H9 (cell line): Measurements from ENCODE around the gene TNNT2. TPM values are rescaled to one million over a fixed set of nuclear protein-coding genes. Genes with fewer than 3 reads are reported as not detected.

Experiments
- DNase-seq: peaks from one replicate; pipeline ENCODE4 v3.0.0-alpha.2; 2017
- H2AFZ ChIP-seq: one replicate; pipeline ENCODE4 v1.6.1; 2013; ENCODE audit warnings: mild to moderate bottlenecking, low read length, control low read depth, moderate library complexity
- H2AK5ac ChIP-seq: 2 replicates; pipeline ENCODE4 v1.6.1; 2013; ENCODE audit warnings: low read length, control low read depth, mixed read lengths; ENCODE audit not compliant: insufficient read length
- H2BK120ac ChIP-seq: one replicate; pipeline ENCODE4 v1.6.1; 2013; ENCODE audit warnings: low read depth, mild to moderate bottlenecking, low read length, control low read depth, inconsistent platforms; ENCODE audit not compliant: poor library complexity, severe bottlenecking
- H2BK12ac ChIP-seq: 2 replicates; pipeline ENCODE4 v1.6.1; 2013; ENCODE audit warnings: low read length, control low read depth, mixed read lengths, low read depth; ENCODE audit not compliant: insufficient read length
- H2BK15ac ChIP-seq: 2 replicates; pipeline ENCODE4 v1.6.1; 2013; ENCODE audit warnings: low read depth, low read length, control low read depth
- H2BK20ac ChIP-seq: one replicate; pipeline ENCODE4 v1.6.1; 2013; ENCODE audit warnings: low read depth, mild to moderate bottlenecking, low read length, control low read depth, inconsistent platforms; ENCODE audit not compliant: poor library complexity, severe bottlenecking
- H2BK5ac ChIP-seq: 2 replicates; pipeline ENCODE4 v1.6.1; 2013; ENCODE audit warnings: low read length, control low read depth, mixed read lengths; ENCODE audit not compliant: insufficient read length
- H3K14ac ChIP-seq: 2 replicates; pipeline ENCODE4 v1.6.1; 2013; ENCODE audit warnings: low read length, control low read depth; ENCODE audit not compliant: insufficient read depth
- H3K18ac ChIP-seq: 2 replicates; pipeline ENCODE4 v1.6.1; 2013; ENCODE audit warnings: low read depth, mild to moderate bottlenecking, mixed read lengths, low read length, control low read depth; ENCODE audit not compliant: insufficient read length
- H3K23ac ChIP-seq: 2 replicates; pipeline ENCODE4 v1.6.1; 2013; ENCODE audit warnings: low read length, control low read depth, mixed read lengths, low read depth; ENCODE audit not compliant: insufficient read length
- H3K23me2 ChIP-seq: 2 replicates; pipeline ENCODE4 v1.6.1; 2013; ENCODE audit warnings: low read depth, mild to moderate bottlenecking, mixed read lengths, low read length, control low read depth; ENCODE audit not compliant: insufficient read length, poor library complexity, severe bottlenecking
- H3K27ac ChIP-seq: 2 replicates; pipeline ENCODE4 v1.5.1; 2013; ENCODE audit warnings: low read length, control low read depth, mixed read lengths, low read depth; ENCODE audit not compliant: insufficient read length
- H3K27me3 ChIP-seq: 2 replicates; pipeline ENCODE4 v1.6.1; 2013; ENCODE audit warnings: low read length, control low read depth, inconsistent platforms; ENCODE audit not compliant: insufficient read depth
- H3K4ac ChIP-seq: 2 replicates; pipeline ENCODE4 v1.6.1; 2013; ENCODE audit warnings: low read depth, mild to moderate bottlenecking, control low read depth, inconsistent platforms, low read length, moderate library complexity
- H3K4me1 ChIP-seq: 2 replicates; pipeline ENCODE4 v1.6.1; 2013; ENCODE audit warnings: low read length, control low read depth, inconsistent platforms; ENCODE audit not compliant: insufficient read depth
- H3K4me2 ChIP-seq: 2 replicates; pipeline ENCODE4 v1.6.1; 2013; ENCODE audit warnings: low read length, control low read depth, mixed read lengths; ENCODE audit not compliant: insufficient read length, insufficient read depth
- H3K56ac ChIP-seq: 2 replicates; pipeline ENCODE4 v1.6.1; 2013; ENCODE audit warnings: low read depth, mild to moderate bottlenecking, mixed read lengths, low read length, control low read depth; ENCODE audit not compliant: insufficient read length
- H3K79me1 ChIP-seq: 2 replicates; pipeline ENCODE4 v1.6.1; 2013; ENCODE audit warnings: low read depth, mild to moderate bottlenecking, moderate library complexity, low read length, control low read depth, inconsistent platforms; ENCODE audit not compliant: insufficient read depth, poor library complexity, severe bottlenecking
- H3K79me2 ChIP-seq: 2 replicates; pipeline ENCODE4 v1.6.1; 2013; ENCODE audit warnings: low read length, control low read depth, inconsistent platforms; ENCODE audit not compliant: insufficient read depth
- H3K9ac ChIP-seq: 2 replicates; pipeline ENCODE4 v1.6.1; 2013; ENCODE audit warnings: low read length, control low read depth, mixed read lengths; ENCODE audit not compliant: insufficient read length; ENCODE audit errors: extremely low read depth
- H3K9me3 ChIP-seq: one replicate; pipeline ENCODE4 v1.6.1; 2013; ENCODE audit warnings: low read depth, low read length, inconsistent platforms; ENCODE audit not compliant: control insufficient read depth
- H3T11ph ChIP-seq: one replicate; pipeline ENCODE4 v1.6.1; 2013; ENCODE audit warnings: mild to moderate bottlenecking, low read length, control low read depth, inconsistent platforms
- H4K20me1 ChIP-seq: one replicate; pipeline ENCODE4 v1.6.1; 2013; ENCODE audit not compliant: control insufficient read depth, insufficient read length, insufficient read depth
- H4K5ac ChIP-seq: 2 replicates; pipeline ENCODE4 v1.6.1; 2013; ENCODE audit warnings: low read depth, mild to moderate bottlenecking, mixed read lengths, low read length, control low read depth; ENCODE audit not compliant: insufficient read length
- H4K8ac ChIP-seq: replicated peaks from 2 replicates; pipeline ENCODE4 v1.6.1; 2013; ENCODE audit warnings: low read length, control low read depth, mixed read lengths, low read depth; ENCODE audit not compliant: insufficient read length
- H4K91ac ChIP-seq: 2 replicates; pipeline ENCODE4 v1.6.1; 2013; ENCODE audit warnings: low read depth, mild to moderate bottlenecking, moderate library complexity, mixed read lengths, low read length, control low read depth; ENCODE audit not compliant: insufficient read length
- H3K27ac Mint-ChIP-seq, 3 experiments: 2 replicates in 2 of 3; 3 replicates in 1 of 3; pipeline ENCODE4 v1.8.0; 2020 to 2021; ENCODE audit warnings: mixed read lengths in 3 of 3, mild to moderate bottlenecking in 1 of 3, moderate library complexity in 1 of 3
- H3K27me3 Mint-ChIP-seq: 2 replicates; pipeline ENCODE4 v1.8.0; 2021; ENCODE audit warnings: low read depth, mild to moderate bottlenecking, moderate library complexity, mixed read lengths
- H3K36me3 Mint-ChIP-seq, 3 experiments: 2 replicates in 2 of 3; 3 replicates in 1 of 3; pipeline ENCODE4 v1.8.0; 2020 to 2021; ENCODE audit warnings: low read depth in 3 of 3, mixed read lengths in 3 of 3; ENCODE audit not compliant: insufficient read depth in 1 of 3
- H3K4me1 Mint-ChIP-seq, 2 experiments: 2 replicates each; pipeline ENCODE4 v1.8.0; 2020; ENCODE audit warnings: mixed read lengths in 2 of 2
- H3K4me3 Mint-ChIP-seq, 2 experiments: 2 replicates in 1 of 2; 3 replicates in 1 of 2; pipeline ENCODE4 v1.8.0; 2020 to 2021; ENCODE audit warnings: mild to moderate bottlenecking in 2 of 2, mixed read lengths in 2 of 2, moderate library complexity in 1 of 2
- H3K9me3 Mint-ChIP-seq, 2 experiments: 2 replicates in 1 of 2; 3 replicates in 1 of 2; pipeline ENCODE4 v1.8.0; 2020; ENCODE audit warnings: mild to moderate bottlenecking in 2 of 2, mixed read lengths in 2 of 2, moderate library complexity in 1 of 2
- WGBS: extraction: QIAGEN DNeasy Blood & Tissue Kit; methylation state at CpG from one replicate; pipeline ENCODE4 v1.1.7; 2013; ENCODE audit warnings: missing lambda C conversion rate, low lambda C conversion rate, mixed read lengths; ENCODE audit not compliant: insufficient read length; ENCODE audit errors: extremely low coverage; 5-methylcytosine and 5-hydroxymethylcytosine counted together
- total RNA-seq: library from RNA; stranded (reverse); gene quantifications from 2 replicates; pipeline ENCODE4 v1.2.1, GENCODE V29; 2021
- TF ChIP-seq, protein P1 (sequence below): fragments of 200-600 bp; sonication (generic); conservative IDR thresholded peaks from 3 replicates; pipeline ENCODE4 v1.8.0; 2021; ENCODE audit warnings: antibody characterized with exemption, mild to moderate bottlenecking

The TNNT2 gene
- total RNA-seq, 1 experiment from 2014 or later = 8.6 TPM

DNA sequence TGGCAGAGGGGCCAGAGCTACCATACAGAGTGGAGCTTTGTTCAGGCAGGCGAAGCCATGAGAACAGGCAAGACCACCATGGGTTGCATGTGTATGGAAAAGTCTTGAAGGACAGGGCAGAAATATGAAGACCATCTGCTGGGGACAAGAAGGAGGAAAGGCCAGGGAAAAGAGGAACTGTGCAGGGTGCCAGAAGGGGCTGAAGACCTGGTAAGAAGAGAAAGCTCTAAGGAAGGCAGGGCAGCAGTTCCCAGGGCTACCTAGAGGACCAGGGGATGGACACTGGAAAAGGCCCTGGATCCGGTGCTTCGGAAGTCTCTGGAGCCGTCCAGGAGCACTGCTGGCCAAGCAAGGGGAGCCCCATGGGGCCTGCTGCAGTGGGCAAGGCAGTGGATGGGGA lies 50.8 kb downstream of the TNNT2 start:
- Histone ChIP-seq H3K79me1 (no peaks in the 10 kb centered on the region), H3K18ac (no peak overlapping the region), H3K23ac (no peak overlapping the region), H3K4me1 (no peaks in the 10 kb centered on the region), H2BK12ac (no peak overlapping the region), H4K20me1 (no peaks in the 10 kb centered on the region), H3K9me3 (no peaks in the 10 kb centered on the region), H3K14ac (no peak overlapping the region; the same call in 1 of the 2 replicates), H3K56ac (no peak overlapping the region), H3K27me3 (no peaks in the 10 kb centered on the region), H2BK20ac (no peak overlapping the region), H2BK120ac (no peak overlapping the region), H2BK5ac (no peak overlapping the region), H3K79me2 (no peaks in the 10 kb centered on the region), H3T11ph (no peak overlapping the region), H2BK15ac (no peak overlapping the region), H4K5ac (no peak overlapping the region), H3K23me2 (no peaks in the 10 kb centered on the region), H4K8ac (no peak overlapping the region), H3K9ac (no peak overlapping the region), H3K4ac (no peak overlapping the region), H2AK5ac (no peak overlapping the region), H2AFZ (no peak overlapping the region), H3K27ac (no peak overlapping the region), H4K91ac (no peak overlapping the region), H3K4me2 (no peak overlapping the region)
- no peak for DNase-seq
- no CpG with 5 or more reads among the region's 4 CpGs for WGBS
- H3K27me3 Mint-ChIP-seq = peaks cover 9% of the 10 kb centered on the region
- no peaks in the 10 kb centered on the region; a peak in 1 of 7 replicates for H3K36me3 Mint-ChIP-seq
- H3K27ac Mint-ChIP-seq = no peak overlapping the region
- H3K4me3 Mint-ChIP-seq = no peak overlapping the region
- TF ChIP-seq, protein P1, sequence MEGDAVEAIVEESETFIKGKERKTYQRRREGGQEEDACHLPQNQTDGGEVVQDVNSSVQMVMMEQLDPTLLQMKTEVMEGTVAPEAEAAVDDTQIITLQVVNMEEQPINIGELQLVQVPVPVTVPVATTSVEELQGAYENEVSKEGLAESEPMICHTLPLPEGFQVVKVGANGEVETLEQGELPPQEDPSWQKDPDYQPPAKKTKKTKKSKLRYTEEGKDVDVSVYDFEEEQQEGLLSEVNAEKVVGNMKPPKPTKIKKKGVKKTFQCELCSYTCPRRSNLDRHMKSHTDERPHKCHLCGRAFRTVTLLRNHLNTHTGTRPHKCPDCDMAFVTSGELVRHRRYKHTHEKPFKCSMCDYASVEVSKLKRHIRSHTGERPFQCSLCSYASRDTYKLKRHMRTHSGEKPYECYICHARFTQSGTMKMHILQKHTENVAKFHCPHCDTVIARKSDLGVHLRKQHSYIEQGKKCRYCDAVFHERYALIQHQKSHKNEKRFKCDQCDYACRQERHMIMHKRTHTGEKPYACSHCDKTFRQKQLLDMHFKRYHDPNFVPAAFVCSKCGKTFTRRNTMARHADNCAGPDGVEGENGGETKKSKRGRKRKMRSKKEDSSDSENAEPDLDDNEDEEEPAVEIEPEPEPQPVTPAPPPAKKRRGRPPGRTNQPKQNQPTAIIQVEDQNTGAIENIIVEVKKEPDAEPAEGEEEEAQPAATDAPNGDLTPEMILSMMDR = no peak
- no peaks in the 10 kb centered on the region for H3K9me3 Mint-ChIP-seq
- H3K4me1 Mint-ChIP-seq = 0 out of 4 replicates have a peak, but pooled peaks cover 0 to 2% of the 10 kb centered on the region in 2 experiments
